GM18870 (cell line): Measurements from ENCODE around the gene FAM120A.

ENCODE experiments used
- ATAC-seq: cut with Tn5 transposase; IDR thresholded peaks from one replicate; pipeline ENCODE4 v1.9.1; 2021; ENCODE audit warnings: moderate library complexity; ENCODE audit not compliant: unreplicated experiment

Gene FAM120A

DNA sequence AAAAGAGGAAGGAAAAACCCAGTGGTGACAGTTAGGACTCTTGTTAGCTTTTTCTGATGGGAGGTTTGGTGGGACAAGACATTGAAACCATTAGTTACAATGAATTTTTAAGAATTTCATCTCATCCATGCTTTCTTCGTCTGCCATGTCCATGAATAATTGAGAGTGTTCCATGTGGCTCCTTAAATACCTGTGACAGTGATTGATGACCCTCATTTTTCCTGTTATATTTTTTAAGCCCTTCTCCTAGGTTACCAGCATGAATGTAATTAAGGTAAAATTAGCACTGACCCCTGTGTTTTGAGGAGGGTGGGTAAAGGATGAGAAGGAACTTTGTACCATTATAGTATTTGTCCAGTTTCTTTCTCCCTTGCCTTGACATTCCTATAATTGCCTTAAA lies 101.4 kb downstream of the FAM120A start:
- ATAC-seq = no peak

DNA sequence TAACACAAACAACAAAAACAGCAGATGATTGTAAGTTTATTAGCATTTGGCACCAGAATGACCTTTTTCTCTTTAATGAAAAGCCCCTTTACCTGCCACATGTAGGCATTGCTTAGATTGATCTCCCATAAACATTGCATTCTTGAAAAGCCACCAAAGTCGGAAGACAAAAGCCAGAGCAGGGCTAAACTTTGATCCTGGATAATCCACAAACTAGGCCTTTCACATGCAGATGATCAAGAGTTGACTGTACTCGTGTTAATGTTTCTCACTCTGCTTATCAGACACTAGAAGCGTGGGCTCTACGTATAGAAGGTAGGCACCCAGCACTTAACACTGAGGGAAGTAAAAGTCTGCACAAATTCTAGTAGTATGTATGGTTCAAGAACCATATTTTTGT lies 103.9 kb downstream of the FAM120A start:
- ATAC-seq = no peak

DNA sequence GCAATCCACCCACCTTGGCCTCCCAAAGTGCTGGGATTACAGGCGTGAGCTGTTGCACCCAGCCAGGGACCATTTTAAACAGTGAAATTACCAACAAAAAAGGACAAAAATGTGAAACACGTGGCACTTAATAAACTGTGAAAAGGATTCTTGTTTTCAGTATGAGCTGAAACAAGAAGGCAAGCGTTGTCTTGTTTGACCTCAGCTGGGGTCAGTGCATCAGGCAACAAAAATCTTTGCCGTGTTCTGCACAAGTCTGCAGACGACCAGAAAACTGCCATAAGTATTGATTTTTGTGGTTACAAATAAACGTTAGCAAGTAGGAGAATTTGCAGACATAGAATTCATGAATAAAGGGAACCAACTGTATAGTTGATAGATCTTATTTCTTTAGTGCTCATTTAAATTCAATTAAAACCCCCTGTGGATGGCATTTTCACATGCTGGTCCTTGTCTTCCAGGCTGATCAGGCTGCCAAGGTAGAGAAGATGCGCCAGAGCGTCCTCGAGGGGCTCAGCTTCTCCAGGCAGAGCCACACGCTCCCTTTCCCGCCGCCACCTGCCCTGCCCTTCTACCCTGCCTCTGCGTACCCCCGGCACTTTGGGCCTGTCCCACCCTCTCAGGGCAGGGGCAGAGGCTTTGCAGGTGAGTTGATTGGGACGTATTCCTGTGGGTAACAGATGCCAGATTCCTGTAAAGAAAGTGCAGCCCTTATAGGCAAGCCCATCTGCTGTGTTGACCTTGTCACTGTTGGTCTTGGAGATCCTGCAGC lies 106.1 kb downstream of the FAM120A start:
- ATAC-seq = no peak

DNA sequence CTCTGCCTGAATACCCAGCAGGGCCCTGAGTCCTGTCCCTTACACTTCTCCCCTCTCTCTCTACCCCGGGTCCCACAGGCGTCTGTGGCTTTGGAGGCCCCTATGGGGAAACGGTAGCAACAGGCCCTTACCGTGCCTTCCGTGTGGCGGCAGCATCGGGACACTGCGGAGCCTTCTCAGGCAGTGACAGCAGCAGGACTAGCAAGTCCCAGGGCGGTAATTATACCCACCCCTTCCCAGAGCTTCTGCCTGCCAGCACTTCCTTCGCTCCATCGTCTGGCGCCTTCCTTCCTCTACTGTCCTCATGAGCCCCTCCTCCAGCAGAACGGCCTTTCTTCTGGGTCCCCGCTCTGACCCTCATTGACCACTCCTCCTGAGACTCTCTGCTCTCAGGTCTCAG lies 107.0 kb downstream of the FAM120A start:
- no peak for ATAC-seq

DNA sequence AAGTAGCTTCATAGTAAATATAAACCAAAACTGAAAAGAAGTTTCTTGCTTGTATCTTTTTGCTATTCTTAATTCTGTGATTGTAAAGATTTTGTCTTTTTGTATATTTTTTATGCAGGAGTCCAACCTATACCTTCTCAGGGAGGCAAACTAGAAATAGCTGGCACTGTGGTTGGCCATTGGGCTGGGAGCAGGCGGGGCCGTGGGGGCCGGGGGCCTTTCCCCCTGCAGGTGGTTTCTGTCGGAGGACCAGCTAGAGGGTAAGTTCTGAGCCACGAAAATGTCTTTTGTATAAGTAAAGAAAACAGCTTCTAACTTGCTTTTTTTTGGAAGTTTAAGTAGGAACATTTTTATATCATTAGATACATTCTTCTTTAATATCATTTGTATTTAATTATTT lies 109.5 kb downstream of the FAM120A start:
- ATAC-seq = no peak

DNA sequence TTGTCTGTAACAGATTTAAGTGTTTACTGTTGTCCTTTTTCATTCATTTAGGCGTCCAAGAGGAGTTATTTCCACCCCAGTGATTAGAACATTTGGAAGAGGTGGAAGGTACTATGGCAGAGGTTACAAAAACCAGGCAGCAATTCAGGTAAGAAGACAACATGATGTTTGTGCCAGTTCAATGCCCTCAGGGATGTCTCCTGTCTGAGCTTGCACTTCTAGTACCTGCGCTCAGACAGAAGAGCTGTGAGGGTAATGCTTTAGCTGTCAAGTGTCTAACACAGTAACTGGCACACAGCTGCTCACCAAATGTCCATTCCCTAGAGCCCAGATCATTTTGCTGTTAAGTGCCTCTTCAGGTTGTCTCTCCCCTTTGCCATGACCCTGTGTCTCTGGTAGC lies 110.7 kb downstream of the FAM120A start:
- ATAC-seq = no peak

DNA sequence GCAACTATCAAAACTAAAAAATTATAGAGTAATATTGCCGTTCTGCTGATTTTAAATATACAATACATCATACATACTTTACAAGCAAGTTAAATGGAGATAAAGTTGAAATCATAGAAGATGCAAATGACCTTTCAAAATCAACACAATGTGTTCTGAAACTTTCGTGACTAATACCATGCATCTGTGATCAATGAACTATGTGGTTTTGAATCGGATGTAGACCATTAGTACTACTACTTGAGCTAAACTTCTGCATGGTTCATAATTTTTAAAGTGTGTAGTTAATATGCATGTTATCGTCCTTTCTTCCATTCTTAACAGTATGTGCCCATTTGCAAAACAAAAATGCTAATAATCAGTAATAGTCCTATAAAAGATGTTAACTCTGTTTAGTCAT lies 113.6 kb downstream of the FAM120A start:
- ATAC-seq = peak; percentile 42

DNA sequence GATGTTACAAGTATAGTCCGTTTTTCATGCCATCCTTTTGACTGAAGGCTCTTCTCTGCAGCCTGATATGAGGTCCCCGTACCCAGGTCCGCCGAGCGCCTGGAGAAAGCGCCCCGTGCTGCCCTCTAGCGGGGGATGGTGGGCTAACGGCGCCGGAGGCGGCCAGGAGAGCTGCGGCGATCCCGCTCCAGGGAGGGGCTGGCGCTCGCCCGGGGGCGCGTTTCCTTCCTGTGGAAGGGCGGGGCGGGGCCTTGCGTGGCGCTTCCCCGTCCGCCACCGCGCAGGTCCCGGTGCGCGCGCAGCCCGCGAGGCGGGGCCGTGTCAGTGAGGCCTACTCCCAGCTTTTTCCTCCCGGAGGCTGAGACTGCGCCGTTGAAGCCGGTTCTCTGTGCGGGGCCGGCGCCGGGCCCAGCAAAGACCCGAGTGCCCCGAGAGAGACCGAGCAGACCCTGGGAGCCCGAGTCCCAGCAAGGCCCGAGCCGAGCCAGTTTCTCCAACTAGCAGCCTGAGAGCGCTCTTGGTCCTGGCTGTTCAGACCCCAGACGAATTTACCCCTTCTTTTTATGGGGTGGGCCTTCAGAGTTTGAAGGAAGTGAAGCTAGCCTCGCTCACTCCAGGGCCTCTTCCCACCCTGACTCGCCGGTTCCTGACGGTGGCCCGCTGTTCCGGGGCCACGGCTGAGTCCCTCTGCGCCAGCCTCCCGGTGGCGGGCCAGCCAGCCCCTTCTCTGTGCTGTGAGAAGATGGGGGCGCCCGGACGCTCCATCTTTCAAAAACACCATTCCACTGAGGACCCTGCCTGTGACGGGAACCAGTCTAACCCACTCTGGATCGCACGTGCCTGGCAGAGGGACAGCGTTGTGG lies 115.2 kb downstream of the FAM120A start:
- ATAC-seq = peak; percentile 67

DNA sequence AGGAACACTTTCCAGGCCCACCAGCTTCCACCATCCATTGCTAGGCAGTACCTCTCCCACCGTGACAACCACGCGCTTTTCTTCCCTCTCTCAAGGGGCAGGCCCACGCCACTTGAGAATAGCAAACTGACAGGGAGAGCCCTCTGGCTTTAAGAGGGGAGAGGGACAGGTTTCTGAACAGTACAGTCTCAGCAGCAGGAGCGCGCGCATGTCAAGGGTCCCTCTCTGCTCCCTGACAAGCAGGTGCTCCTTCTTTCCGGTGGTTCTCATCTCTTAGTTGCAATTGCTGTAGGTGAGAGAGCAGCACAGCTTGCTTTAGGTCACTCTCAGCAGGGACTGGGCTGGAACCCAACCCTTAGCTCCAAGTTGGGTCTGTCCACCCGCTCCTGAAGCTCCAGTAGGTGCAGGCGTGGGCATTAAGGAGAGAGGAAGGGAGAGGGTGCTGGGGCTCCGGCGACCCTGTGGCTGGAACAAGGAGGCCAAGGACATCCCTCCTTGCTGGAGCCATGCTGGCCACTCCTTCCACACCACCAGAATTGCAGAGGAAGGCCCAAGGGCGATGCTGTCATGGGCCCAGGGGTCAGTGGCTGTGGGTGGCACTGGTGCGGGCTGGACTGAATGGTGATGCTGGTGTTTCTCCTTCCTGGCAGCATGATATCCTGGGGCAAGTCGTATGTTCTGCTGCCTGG lies 115.9 kb downstream of the FAM120A start:
- no peak for ATAC-seq

DNA sequence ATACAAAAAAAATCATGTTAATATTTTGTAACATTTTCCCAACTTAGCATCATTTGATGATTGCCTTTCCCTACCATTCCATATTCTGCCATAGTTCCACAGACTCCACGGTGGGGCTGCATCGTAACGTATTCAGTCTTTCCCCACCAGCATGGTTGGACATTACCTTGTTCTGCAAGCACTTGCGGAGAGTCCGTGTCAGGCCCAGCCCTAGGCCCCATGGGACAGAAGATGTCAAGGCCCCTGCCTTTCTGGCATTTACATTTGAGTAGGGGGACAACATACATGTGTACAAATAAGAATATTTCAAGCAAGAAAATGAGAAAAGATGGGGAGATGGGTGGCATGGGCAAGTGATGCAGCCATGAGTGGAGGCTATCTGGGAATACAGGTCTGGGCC lies 116.7 kb downstream of the FAM120A start:
- no peak for ATAC-seq

DNA sequence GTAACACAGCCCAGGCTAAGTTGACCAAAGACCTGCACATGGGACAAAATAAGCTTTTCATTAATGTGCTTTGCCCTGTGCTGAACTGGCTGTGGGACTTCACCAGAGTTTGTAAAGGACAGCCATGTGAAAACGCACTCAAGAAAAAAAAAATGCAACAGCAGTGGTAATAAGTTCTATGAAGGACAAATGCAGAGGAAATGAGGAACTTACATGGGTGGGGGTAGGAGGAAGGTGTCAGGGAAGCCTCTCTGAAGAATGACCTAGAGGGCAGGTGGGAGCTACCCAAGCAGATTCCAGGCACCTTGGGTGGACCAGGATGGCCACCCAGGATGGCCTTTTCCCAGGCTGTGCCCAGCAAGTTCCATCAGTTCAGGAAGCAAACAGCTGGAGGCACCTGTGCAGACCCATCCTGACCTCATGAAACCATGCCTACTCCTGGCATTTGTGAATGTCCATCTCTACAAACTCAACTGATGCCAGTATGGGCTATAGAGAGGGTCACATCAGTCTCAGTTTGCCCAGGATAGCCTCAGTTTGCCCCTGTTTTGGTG lies 118.2 kb downstream of the FAM120A start:
- ATAC-seq = no peak

DNA sequence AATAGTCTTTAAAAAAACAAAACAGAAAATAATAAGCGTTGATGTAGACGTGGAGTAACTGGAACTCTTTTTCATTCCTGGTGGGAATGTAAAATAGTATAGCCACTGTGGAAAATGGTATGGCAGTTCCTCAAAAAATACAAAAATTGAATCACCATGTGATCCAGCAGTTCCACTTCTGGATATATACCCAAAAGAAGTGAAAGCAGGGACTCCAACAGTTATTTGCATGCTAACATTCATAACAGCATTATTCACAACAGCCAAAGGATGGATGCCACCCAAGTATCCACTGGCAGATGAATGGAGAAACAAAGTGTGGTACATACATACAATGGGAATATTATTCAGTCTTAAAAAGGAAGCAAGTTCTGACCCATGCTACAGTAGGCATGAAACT lies 120.7 kb downstream of the FAM120A start:
- ATAC-seq = no peak

DNA sequence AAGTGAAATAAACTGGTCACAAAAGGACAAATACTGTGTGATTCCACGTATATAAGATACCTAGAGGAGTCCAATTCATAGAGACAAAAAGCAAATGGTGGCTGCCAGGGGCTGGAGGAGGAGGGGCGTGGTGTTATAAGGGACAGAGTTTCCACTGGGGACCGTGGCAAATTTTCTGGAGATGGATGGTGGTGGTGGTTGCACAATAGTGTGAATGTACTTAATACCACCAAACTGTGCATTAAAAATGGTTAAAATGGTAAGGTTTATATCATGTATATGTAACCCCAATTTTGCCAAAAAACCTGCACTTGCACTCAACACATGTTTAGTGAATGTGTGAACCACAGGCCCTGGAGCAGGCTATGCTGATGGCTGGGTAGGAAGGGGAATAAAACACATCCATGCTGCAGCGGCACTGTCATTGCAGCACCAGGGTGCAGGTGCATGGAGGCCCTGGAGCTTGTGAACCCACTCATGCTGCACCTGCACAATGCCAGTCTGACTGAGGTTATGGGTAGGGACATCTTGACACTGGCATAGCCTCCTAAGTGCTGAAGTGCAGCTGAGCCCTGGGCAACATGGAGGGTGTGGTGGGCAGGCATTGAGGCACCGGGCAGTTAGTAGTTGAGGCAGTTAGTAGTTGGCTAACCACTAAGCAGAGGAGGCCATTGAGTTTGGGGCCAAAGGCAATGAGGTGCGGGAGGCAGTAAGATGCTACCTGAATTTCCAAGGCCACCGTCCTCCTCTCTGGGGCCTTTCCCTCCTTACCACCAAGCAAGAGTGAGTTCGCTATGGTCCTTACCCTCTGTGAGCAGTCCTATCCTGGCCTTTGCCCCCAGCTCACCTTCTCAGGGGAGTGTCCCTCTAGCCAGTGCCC lies 121.4 kb downstream of the FAM120A start:
- ATAC-seq = no peak

DNA sequence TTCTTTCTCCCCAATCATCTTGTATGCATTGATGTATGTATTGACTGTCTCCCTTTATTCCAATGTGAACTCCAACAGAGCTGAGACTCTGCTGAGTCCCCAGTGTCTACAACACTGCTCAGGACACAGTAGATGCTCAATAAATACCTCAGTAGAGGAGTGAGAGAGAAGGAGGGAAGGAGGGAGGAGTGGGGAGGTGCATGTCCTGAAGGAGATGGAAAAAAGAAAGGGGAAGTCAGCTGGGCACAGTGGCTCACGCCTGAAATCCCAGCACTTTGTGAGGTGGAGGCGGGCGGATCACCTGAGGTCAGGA lies 122.0 kb downstream of the FAM120A start:
- no peak for ATAC-seq

DNA sequence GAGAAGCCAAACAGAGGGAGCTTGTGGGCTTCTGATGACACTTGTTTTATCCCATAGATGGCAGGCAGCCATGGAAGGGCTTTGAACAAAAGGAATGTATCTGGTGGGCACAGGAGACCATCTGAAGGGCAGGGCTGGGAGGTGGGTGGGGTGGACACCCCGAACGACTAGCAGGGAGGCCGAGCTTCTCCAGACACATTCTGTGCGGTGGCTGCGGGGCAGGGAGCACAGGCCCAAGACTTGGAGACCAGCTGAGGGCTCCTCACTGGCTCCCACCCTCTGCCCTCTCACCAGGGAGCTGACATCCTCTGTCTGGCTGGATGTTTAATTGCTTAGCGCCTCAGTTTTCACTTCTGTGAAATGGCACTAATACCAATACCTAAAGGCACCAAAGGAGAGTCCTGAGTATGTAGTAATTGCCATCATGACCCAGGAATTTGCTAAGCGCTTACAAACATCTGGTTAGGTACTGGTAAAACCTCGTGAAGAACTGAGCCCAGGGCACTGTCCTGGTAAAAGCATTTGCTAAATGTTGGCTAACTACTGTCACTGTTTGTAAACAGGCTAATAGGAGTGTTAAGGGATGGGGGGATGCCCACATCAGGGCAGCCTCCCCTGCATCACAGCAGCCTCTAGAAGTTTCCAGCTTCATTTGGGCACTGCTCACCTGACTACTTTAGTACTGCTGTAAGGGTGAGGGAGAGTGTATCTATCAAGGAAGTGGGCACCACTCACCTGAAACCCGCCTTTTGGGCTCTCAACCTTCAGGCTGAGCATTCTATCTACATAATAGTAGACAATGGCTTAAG lies 122.8 kb downstream of the FAM120A start:
- no peak for ATAC-seq

DNA sequence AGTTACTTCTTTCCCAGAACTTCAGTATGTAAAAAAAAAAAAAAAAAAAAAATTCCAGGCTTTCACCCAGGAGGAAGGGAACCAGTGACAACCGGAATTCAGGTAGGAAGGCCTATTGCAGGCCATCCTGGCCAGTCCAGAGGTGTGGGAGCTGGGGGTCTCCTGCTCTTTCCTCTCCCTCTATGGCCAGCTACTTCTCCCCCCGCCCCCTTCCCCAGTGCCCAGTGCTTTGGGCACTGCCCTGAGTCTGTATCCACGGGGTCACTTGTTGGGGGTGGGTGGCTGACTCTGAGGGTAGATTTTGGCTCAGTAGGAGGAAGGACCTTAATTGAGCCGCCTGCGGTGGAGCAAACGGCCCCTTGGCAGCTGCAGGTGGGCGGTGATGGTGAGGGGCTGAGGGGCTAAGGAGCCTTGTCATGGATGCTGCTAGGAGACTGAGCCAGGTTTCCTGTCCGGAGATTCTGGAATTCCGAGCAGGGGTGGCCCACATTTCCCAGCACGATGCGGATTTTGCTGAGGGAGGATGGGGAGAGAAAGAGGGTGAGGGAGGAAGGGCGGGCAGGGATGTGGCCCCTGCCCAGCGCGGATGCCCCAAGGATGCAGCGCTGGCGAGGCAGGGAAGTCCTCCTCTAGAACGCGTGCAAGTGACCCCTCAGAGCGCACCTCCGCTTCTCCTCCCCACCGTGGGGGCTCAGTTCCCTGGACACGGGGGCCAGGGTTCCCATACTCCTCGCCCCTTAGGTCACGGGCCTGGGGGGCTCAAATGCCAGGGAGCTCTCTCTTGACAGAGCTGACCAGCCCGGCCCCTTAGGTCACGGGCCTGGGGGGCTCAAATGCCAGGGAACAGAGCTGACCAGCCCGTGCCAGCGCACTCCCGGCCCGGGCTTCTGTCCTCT lies 123.7 kb downstream of the FAM120A start:
- no peak for ATAC-seq

DNA sequence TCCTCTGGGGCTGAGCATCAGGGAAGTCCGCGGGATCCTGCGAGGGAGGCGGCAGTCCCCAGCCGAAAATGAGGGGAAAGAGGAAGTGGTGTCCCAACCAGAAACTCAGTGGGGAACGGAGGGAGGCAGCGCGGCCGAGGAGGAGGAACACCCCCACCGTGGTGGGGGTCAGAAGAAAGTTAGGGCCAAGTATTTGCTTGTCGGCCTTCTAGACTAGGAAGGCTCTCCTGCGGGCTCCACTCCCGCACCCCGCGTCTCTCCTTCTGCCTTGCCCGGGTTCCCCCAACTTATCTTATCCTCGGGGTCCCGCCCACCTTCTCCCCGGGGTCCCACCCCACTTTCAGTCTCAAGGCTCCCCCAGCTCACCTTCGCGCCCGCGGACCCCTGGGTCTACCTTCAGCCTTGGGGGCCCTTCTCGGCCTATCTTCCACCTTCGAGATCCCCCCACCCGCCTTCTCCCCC lies 124.3 kb downstream of the FAM120A start:
- ATAC-seq = no peak

DNA sequence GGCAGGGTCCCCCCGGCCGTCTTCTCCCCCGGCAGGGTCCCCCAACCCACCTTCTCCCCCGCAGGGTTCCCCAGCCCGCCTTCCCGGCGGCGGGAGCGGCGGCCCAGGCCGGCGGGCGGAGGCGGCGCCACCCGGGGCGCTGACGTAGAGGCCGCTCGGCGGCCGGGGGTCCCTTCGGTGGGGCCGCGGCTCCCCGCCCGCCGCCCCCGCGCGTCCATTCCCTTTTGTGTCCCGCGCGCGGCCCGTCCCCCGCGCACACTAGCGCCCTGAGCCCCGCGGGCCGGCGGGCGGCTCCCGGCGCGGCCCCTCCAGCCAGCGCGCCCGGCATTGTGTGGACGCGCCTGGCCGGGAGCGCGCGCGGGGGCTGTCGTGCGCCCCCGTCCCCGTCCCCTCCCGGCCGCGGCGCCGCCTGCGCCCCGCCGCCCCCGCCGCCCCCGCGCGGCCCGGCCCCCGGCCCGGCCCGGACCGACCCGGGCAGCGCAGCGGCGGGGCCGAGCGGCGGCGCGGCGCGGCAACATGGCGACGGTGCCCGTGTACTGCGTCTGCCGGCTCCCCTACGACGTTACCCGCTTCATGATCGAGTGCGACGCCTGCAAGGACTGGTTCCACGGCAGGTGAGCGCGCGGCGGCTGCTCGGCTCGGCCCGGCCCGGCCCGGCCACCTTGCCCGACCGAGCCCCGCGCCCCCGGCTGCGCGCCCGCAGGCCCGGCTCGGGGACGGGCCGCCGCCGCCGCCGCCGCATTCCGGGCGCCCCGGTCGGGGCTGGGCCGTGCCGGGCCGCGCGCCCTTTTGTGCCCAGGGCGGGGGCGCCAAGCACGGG lies 125.0 kb downstream of the FAM120A start, which contains the start of gene PHF2:
TSS of gene PHF2 (plus strand) at position 327 of the 820 bp plus-strand sequence. CDS start at position 517, 190 bp downstream.
- ATAC-seq = no peak
